Measurements from ENCODE around the gene SERPINE3. TPM values are rescaled to one million over a fixed set of nuclear protein-coding genes. Genes with fewer than 3 reads are reported as not detected.

SERPINE3 gene
- total and polyA plus RNA-seq, 2 experiments from 2014 or later = 0.17 to 0.31 TPM

DNA sequence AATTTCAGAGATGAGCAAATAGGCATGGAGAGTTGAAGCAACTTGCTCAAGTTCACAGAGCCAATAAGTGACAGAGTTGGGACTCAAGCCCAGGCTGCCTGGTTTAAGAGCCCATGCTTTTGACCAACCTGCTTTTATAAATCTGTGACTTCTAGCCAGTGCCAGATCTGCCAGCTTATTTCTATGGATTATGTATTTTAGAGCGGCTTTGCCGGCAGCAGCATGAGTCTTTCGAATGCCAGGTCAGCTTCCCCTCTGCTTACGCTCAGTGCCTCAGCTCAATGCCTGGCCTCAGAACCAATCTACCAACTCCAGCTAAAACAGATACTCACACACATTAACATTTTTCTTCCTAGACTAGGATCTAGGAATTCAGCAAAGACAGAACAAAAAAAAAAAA lies 2.3 kb downstream of the SERPINE3 start (continued):
- TF ChIP-seq, protein P1, sequence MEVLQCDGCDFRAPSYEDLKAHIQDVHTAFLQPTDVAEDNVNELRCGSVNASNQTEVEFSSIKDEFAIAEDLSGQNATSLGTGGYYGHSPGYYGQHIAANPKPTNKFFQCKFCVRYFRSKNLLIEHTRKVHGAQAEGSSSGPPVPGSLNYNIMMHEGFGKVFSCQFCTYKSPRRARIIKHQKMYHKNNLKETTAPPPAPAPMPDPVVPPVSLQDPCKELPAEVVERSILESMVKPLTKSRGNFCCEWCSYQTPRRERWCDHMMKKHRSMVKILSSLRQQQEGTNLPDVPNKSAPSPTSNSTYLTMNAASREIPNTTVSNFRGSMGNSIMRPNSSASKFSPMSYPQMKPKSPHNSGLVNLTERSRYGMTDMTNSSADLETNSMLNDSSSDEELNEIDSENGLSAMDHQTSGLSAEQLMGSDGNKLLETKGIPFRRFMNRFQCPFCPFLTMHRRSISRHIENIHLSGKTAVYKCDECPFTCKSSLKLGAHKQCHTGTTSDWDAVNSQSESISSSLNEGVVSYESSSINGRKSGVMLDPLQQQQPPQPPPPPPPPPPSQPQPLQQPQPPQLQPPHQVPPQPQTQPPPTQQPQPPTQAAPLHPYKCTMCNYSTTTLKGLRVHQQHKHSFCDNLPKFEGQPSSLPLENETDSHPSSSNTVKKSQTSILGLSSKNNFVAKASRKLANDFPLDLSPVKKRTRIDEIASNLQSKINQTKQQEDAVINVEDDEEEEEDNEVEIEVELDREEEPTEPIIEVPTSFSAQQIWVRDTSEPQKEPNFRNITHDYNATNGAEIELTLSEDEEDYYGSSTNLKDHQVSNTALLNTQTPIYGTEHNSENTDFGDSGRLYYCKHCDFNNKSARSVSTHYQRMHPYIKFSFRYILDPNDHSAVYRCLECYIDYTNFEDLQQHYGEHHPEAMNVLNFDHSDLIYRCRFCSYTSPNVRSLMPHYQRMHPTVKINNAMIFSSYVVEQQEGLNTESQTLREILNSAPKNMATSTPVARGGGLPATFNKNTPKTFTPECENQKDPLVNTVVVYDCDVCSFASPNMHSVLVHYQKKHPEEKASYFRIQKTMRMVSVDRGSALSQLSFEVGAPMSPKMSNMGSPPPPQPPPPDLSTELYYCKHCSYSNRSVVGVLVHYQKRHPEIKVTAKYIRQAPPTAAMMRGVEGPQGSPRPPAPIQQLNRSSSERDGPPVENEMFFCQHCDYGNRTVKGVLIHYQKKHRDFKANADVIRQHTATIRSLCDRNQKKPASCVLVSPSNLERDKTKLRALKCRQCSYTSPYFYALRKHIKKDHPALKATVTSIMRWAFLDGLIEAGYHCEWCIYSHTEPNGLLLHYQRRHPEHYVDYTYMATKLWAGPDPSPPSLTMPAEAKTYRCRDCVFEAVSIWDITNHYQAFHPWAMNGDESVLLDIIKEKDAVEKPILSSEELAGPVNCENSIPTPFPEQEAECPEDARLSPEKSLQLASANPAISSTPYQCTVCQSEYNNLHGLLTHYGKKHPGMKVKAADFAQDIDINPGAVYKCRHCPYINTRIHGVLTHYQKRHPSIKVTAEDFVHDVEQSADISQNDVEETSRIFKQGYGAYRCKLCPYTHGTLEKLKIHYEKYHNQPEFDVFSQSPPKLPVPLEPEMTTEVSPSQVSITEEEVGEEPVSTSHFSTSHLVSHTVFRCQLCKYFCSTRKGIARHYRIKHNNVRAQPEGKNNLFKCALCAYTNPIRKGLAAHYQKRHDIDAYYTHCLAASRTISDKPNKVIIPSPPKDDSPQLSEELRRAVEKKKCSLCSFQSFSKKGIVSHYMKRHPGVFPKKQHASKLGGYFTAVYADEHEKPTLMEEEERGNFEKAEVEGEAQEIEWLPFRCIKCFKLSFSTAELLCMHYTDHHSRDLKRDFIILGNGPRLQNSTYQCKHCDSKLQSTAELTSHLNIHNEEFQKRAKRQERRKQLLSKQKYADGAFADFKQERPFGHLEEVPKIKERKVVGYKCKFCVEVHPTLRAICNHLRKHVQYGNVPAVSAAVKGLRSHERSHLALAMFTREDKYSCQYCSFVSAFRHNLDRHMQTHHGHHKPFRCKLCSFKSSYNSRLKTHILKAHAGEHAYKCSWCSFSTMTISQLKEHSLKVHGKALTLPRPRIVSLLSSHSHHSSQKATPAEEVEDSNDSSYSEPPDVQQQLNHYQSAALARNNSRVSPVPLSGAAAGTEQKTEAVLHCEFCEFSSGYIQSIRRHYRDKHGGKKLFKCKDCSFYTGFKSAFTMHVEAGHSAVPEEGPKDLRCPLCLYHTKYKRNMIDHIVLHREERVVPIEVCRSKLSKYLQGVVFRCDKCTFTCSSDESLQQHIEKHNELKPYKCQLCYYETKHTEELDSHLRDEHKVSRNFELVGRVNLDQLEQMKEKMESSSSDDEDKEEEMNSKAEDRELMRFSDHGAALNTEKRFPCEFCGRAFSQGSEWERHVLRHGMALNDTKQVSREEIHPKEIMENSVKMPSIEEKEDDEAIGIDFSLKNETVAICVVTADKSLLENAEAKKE (CRISPR knock-in tag; IDR thresholded peaks at IDR 0.05) = no peak
- TF ChIP-seq STAT1 (IDR thresholded peaks at IDR 0.05; ENCODE audit: unreplicated experiment) = no peak
- TF ChIP-seq, protein P2, sequence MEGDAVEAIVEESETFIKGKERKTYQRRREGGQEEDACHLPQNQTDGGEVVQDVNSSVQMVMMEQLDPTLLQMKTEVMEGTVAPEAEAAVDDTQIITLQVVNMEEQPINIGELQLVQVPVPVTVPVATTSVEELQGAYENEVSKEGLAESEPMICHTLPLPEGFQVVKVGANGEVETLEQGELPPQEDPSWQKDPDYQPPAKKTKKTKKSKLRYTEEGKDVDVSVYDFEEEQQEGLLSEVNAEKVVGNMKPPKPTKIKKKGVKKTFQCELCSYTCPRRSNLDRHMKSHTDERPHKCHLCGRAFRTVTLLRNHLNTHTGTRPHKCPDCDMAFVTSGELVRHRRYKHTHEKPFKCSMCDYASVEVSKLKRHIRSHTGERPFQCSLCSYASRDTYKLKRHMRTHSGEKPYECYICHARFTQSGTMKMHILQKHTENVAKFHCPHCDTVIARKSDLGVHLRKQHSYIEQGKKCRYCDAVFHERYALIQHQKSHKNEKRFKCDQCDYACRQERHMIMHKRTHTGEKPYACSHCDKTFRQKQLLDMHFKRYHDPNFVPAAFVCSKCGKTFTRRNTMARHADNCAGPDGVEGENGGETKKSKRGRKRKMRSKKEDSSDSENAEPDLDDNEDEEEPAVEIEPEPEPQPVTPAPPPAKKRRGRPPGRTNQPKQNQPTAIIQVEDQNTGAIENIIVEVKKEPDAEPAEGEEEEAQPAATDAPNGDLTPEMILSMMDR (conservative IDR thresholded peaks at IDR 0.05; ENCODE audit: low read depth in 2 of 2) = no peak

DNA sequence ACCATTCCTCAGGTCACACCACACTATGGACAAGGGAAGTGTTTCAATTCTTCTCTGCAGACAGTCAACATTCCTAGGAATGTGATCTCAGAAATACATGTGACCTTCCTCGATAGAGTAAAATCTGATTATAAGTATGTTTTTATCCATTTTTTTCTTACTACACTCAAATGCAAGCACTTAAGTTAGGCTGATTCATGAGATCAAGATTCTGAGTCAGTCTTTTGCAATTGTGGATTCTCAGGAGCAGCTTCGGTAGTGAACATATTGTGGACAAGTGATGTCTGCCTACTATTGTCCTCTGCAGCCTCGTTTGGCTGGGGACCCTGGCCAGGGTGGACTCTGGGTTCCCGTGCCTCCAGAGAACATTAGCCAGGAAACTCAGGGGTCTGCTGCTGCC lies 3.2 kb downstream of the SERPINE3 start:
- Mint-ChIP-seq H3K4me1 (peaks cover 48% of the 10 kb centered on the region), H3K27ac (no peak overlapping the region), H3K27me3 (ENCODE audit: insufficient read depth, low read depth, poor library complexity) (peaks cover 5% of the 10 kb centered on the region), H3K4me3 (no peak overlapping the region), H3K36me3 (ENCODE audit: low read depth) (no peaks in the 10 kb centered on the region), H3K9me3 (no peaks in the 10 kb centered on the region)
- Histone ChIP-seq H3K79me2 (replicated peaks; ENCODE audit: insufficient read depth) (no peaks in the 10 kb centered on the region), H3K36me3 (ENCODE audit: insufficient read depth) (no peaks in the 10 kb centered on the region), H4K20me1 (replicated peaks; ENCODE audit: insufficient read depth) (no peaks in the 10 kb centered on the region), H3F3A (replicated peaks; ENCODE audit: low read depth) (no peaks in the 10 kb centered on the region), H3K9me2 (ENCODE audit: insufficient read depth) (no peaks in the 10 kb centered on the region), H2AFZ (no peak overlapping the region), H3K4me3 (no peak overlapping the region), H3K4me1 (ENCODE audit: insufficient read depth) (peaks cover 21% of the 10 kb centered on the region; the same call in 1 of the 2 replicates), H3K27me3 (ENCODE audit: insufficient read depth) (no peaks in the 10 kb centered on the region), H3K27ac (ENCODE audit: low read depth) (no peak overlapping the region), H3K4me2 (no peak overlapping the region)
- no peak for DNase-seq (ENCODE audit: low spot score)
- no peak for ATAC-seq
- no peak for TF ChIP-seq ZNF114 (CRISPR knock-in tag; IDR thresholded peaks at IDR 0.05)
- TF ChIP-seq, protein P3, sequence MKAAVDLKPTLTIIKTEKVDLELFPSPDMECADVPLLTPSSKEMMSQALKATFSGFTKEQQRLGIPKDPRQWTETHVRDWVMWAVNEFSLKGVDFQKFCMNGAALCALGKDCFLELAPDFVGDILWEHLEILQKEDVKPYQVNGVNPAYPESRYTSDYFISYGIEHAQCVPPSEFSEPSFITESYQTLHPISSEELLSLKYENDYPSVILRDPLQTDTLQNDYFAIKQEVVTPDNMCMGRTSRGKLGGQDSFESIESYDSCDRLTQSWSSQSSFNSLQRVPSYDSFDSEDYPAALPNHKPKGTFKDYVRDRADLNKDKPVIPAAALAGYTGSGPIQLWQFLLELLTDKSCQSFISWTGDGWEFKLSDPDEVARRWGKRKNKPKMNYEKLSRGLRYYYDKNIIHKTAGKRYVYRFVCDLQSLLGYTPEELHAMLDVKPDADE (IDR thresholded peaks at IDR 0.05) = no peak
- TF ChIP-seq EZH2phosphoT487 (IDR thresholded peaks at IDR 0.05; ENCODE audit: unreplicated experiment) = no peak
- TF ChIP-seq CREB1 (CRISPR knock-in tag; IDR thresholded peaks at IDR 0.05; ENCODE audit: low read depth) = no peak
- no peak for TF ChIP-seq POLR2AphosphoS5 (IDR thresholded peaks at IDR 0.05; ENCODE audit: low read depth)
- TF ChIP-seq, protein P4, sequence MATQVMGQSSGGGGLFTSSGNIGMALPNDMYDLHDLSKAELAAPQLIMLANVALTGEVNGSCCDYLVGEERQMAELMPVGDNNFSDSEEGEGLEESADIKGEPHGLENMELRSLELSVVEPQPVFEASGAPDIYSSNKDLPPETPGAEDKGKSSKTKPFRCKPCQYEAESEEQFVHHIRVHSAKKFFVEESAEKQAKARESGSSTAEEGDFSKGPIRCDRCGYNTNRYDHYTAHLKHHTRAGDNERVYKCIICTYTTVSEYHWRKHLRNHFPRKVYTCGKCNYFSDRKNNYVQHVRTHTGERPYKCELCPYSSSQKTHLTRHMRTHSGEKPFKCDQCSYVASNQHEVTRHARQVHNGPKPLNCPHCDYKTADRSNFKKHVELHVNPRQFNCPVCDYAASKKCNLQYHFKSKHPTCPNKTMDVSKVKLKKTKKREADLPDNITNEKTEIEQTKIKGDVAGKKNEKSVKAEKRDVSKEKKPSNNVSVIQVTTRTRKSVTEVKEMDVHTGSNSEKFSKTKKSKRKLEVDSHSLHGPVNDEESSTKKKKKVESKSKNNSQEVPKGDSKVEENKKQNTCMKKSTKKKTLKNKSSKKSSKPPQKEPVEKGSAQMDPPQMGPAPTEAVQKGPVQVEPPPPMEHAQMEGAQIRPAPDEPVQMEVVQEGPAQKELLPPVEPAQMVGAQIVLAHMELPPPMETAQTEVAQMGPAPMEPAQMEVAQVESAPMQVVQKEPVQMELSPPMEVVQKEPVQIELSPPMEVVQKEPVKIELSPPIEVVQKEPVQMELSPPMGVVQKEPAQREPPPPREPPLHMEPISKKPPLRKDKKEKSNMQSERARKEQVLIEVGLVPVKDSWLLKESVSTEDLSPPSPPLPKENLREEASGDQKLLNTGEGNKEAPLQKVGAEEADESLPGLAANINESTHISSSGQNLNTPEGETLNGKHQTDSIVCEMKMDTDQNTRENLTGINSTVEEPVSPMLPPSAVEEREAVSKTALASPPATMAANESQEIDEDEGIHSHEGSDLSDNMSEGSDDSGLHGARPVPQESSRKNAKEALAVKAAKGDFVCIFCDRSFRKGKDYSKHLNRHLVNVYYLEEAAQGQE (IDR thresholded peaks at IDR 0.05; ENCODE audit: unreplicated experiment) = no peak
